C4-2B (cell line): ENCODE results near the gene UBA3.

ENCODE experiments used
- H3K27ac ChIP-seq: fragments of 450-650 bp; 2 replicates; pipeline ENCODE4 v1.5.1; 2017
- ZFX ChIP-seq: fragments of 450-650 bp; IDR thresholded peaks from 2 replicates; pipeline ENCODE4 v1.6.1; 2017
- TF ChIP-seq, protein P1 (sequence below): fragments of 450-650 bp; conservative IDR thresholded peaks from 2 replicates; pipeline ENCODE4 v1.5.1; 2017; ENCODE audit warnings: mild to moderate bottlenecking

The UBA3 gene

DNA sequence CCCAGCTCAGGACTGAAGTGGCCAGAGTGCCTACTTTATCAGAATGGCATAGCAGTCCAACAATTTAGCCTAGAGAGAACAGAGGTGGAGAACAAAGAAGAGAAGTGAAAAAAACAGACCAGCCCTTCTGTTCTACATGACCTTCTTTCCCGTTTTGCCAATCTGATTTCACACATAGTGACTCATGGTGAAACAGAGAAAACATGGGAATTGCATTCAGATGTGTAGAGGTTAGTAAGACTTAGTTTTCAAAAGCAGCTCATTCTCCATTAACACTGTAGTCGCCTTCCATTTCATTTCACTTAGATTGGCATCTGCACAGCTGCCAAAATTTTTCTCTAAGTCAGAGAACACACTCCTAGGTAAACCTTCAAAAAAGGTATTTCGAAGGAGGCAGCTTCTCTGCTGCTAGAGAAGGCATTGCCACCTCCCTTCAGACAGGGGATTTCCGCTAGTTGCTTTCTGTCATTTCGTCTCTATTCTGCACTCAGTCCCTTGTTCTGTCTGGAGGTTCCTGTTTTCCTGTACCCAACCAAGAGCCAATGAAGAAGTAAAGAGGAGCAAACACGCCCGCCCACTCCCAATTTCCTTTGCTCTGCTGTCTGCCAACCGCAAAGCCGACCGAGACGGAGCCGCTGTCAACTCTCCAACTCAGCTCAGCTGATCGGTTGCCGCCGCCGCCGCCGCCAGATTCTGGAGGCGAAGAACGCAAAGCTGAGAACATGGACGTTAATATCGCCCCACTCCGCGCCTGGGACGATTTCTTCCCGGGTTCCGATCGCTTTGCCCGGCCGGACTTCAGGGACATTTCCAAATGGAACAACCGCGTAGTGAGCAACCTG lies 4.4 kb upstream of the UBA3 start, which contains the start of gene ARL6IP5:
ARL6IP5 (plus strand) TSS at position 612 of the 842 bp plus-strand sequence; CDS start at position 723, 111 bp downstream.
- TF ChIP-seq, protein P1, sequence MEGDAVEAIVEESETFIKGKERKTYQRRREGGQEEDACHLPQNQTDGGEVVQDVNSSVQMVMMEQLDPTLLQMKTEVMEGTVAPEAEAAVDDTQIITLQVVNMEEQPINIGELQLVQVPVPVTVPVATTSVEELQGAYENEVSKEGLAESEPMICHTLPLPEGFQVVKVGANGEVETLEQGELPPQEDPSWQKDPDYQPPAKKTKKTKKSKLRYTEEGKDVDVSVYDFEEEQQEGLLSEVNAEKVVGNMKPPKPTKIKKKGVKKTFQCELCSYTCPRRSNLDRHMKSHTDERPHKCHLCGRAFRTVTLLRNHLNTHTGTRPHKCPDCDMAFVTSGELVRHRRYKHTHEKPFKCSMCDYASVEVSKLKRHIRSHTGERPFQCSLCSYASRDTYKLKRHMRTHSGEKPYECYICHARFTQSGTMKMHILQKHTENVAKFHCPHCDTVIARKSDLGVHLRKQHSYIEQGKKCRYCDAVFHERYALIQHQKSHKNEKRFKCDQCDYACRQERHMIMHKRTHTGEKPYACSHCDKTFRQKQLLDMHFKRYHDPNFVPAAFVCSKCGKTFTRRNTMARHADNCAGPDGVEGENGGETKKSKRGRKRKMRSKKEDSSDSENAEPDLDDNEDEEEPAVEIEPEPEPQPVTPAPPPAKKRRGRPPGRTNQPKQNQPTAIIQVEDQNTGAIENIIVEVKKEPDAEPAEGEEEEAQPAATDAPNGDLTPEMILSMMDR = no peak
- TF ChIP-seq ZFX = no peak
- H3K27ac ChIP-seq = peak within 1 kb of the TSS; percentile 95

DNA sequence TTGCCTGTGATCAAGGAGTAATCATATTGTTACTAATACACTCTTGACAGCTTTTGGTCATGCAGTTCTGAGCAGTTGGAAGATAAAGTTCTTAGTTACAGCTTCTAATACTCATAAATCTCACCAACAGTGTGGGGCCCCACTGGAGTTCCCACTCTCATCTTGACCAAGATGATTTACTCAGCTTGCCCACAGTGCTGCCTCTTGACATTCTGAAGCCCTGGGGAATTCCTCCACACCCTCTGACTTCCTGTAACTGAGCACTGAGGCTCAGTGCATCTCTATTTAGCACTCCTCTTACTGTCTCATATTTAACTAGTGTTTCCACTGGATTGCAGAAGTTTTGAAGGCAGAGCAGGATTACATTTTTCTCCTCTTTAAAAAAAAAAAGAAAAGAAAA lies 2.6 kb upstream of the UBA3 start:
- H3K27ac ChIP-seq = no peak overlapping the region

DNA sequence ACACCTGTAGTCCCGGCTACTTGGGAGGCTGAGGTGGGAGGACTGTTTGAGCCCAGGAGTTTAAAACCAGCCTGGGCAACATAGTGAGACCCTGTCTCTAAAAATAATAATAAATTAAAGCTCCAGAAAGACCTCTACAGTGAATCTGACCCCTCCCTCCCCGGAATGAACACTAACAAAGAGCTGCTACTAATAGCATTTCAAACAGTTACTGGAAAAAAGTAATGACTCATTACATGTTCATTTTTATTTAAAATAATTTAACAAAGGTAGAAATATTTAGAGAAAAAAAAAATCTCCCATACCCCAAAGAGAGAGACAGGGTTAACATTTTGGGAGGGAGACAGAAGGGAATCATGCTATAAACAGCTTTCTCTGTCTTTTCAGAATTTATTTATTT lies 2.2 kb upstream of the UBA3 start:
- H3K27ac ChIP-seq = no peak overlapping the region
- TF ChIP-seq, protein P1 = no peak
- no peak for TF ChIP-seq ZFX

More for the DNA sequence above, 2.6 kb upstream of the UBA3 start:
- TF ChIP-seq, protein P1 = no peak
- TF ChIP-seq ZFX = no peak

DNA sequence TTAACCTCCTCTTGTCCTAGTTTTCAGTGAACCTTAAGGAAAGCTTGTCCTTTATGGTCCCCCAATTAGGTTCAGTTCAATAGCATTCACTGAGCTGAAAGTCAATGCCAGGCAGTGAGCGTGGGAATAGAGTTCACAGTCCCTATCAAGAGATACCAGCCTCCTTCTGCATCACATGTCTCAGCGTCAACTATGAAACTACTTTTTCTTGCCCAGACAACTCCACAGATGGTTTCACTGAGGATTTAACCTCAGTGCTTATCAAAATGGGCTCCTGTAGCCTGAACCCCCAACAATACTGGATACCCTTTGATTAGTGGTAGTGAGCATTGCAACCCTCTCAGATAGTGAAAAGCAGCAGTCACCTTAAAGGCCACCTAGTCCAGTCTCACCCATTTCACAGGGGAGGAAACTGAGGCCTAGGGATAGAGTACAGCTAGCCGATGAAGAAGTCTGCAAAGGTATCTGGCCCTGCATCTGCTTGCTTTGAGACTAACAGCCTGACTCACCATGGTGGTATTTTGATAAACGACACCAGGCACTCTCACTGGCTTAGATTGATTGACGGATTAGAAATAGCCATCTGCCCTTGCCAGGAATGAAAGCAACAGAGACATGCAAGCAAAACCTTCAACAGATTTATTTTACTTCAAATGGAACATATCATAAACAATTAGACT lies 1.6 kb upstream of the UBA3 start:
- no peak overlapping the region for H3K27ac ChIP-seq
- no peak for TF ChIP-seq ZFX
- TF ChIP-seq, protein P1 = no peak

DNA sequence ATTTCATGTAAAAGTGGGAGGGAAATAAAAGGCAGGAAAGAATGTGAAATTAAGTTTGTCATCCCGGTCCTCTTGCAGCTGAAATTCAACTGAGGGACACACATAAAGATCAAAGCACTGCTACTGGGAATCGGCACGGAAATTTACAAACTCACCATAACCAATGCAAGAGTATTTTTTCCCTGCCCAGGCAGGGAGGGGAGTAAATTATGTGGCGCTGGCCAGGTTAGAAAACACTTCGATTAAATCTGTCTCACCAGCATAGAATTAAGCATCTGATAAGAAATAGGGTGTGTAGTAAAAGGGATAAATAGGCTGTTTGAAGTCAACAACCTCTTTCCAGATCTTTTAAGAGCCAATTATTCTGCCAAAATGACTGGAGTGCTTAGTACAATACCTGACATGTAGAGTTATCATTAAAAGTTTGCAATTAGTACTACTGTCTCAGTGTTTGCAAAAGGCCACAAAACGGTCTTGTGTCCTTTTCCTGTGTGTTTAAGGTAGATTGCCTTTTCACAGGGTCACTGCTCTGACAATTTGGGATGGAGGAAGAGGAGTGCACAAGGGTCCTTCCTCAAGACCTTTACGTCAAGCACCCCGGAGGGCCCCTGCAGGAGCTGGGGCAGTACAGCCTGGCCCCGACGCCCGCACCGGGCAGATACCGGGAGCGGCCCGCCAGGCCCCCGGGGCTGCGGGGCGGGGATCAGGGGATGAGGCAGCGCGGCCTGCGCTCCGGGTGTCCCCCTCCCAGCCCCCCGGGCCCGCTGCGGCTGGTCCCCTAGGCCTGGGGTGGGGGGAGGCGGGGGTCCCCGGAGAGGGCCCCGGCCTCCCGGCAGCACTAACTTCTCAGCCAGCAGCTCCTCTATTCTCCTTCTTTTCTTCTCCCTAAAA lies 651 bp downstream of the UBA3 start:
- peak; percentile 70 for TF ChIP-seq ZFX
- TF ChIP-seq, protein P1 = no peak
- H3K27ac ChIP-seq = peak overlapping the region; percentile 96

DNA sequence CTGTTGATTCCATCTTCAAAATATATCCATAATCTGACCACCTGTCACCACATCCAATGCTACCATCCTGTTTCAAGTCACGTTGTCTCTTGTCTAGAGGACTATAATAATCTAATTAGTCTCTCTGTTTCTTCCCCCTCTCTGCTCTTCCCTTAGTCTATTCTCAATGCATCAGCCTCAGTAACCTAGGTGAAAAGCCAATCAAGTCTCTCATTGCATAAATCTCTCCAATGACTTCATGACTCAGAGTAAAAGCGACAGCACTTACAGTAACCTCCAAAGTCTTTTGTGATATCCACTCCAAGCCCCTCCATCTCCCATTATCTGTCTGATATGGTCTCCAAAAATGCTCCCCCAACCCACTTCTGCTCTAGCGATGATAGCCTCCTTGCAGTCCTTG lies 7.2 kb downstream of the UBA3 start:
- no peak for TF ChIP-seq ZFX
- TF ChIP-seq, protein P1 = no peak

More for the DNA sequence above, 7.2 kb downstream of the UBA3 start:
- no peak overlapping the region for H3K27ac ChIP-seq
